Mucosa of rectum (tissue), 2 donors: ENCODE data around the gene TBC1D26.
"Not testable (repeated sequence)": the region's sequence is repeated elsewhere in the genome, so short reads cannot be mapped to it uniquely, and the experiment has no call there.

Source experiments
- H3K27ac ChIP-seq, 2 donors: one replicate each; pipeline ENCODE4 v1.7.0; 2013; ENCODE audit warnings: inconsistent platforms in 2 of 2, low read depth in 2 of 2, low read length in 2 of 2
- H3K27me3 ChIP-seq, 2 donors: one replicate each; pipeline ENCODE4 v1.7.0; 2013; ENCODE audit warnings: low read length in 2 of 2; ENCODE audit not compliant: control insufficient read depth in 2 of 2, insufficient read depth in 2 of 2
- H3K36me3 ChIP-seq, 2 donors: one replicate each; pipeline ENCODE4 v1.7.0; 2013; ENCODE audit warnings: low read length in 2 of 2; ENCODE audit not compliant: control insufficient read depth in 2 of 2, insufficient read depth in 2 of 2
- H3K4me1 ChIP-seq, 2 donors: one replicate each; pipeline ENCODE4 v1.7.0; 2013; ENCODE audit warnings: low read length in 2 of 2, mild to moderate bottlenecking in 1 of 2; ENCODE audit not compliant: control insufficient read depth in 2 of 2, insufficient read depth in 2 of 2
- H3K4me3 ChIP-seq, 2 donors: one replicate each; pipeline ENCODE4 v1.7.0; 2013; ENCODE audit warnings: low read length in 2 of 2
- H3K9ac ChIP-seq, 2 donors: one replicate each; pipeline ENCODE4 v1.7.0; 2013; ENCODE audit warnings: low read length in 2 of 2, low read depth in 1 of 2, mild to moderate bottlenecking in 1 of 2
- H3K9me3 ChIP-seq, 2 donors: one replicate each; pipeline ENCODE4 v1.7.0; 2013; ENCODE audit warnings: low read length in 2 of 2; ENCODE audit not compliant: control insufficient read depth in 2 of 2
- donor health status: healthy.
- donor health status: Normal muscosa, but diverticular disease.

The TBC1D26 gene

DNA sequence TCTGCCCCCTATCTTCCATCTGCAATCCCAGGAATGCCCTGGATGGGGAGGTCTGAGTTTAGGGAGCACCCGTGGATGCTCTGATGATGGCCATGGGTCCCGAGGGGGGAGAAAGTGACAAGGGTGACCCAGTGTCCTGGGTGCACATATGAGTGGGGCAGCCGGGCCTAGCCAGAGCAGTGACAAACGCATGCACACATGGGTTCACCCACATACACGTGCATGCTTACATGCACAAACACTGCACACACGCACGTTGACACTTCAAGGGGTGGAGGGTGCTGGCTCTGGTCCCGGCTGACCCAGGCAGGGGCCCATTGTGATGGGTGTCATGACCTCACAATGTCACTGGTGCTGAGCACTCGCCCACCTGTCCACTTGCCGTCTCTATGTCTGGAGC is at the start of gene TBC1D26:
Gene TBC1D26 (plus strand): TSS at position 384 of the 400 bp plus-strand sequence. CDS start 3,066 bp downstream, outside the sequence.
- H3K36me3 ChIP-seq, H3K27me3 ChIP-seq, H3K9me3 ChIP-seq, H3K4me1 ChIP-seq, H3K27ac ChIP-seq, H3K9ac ChIP-seq, H3K4me3 ChIP-seq: not testable (repeated sequence)

DNA sequence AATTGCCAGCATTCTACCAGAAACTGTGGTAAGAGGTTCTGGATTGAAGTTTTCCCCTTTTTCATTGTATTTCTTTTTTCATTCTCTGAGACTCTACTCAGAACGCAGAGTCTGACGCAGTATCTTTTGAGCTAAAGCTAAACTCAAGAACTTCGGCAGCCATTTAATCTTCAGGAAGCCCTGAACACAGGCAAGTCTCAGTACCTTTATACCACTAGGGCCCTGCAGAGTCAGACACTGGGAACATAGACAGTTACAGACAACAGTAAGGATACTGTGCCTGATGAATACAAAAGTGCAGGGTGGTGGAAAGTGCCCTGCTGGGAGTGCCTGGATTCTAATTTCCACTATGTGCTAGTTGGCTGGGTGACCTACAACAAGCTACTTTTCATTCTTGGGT is 48.9 kb upstream of the TBC1D26 start:
- not testable (repeated sequence) for H3K9ac ChIP-seq, H3K4me3 ChIP-seq, H3K27me3 ChIP-seq, H3K9me3 ChIP-seq, H3K27ac ChIP-seq, H3K4me1 ChIP-seq, H3K36me3 ChIP-seq

DNA sequence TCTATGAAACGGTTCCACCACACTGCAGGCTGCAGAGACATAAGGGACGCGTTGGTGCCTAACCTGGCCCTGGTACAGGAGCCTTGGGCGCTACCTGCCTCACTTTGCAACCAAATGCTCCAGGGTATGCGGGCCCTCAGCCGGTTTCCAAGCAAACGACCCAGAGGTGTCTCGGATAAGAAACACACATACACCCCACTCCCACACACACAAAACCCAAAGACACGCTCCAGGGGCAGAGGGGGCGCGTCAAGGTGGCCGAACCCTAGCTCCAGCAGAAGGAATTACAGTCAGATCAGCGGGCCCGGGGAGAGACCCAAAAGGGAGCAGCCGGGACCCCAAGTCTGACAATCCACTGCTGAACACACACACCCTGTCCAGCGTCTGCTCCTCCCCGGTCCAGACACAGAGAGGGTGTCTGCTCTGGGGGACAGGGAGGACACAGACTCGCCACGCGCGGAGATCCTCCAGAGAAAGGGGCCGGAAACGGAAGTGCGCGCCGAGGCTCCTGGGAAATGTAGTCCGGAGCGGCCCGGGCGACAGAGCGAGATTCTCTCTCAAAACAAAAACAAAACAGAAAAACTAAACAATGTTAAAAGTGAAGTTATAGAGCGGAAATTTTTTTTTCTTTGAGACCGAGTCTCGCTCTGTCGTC is 48.1 kb upstream of the TBC1D26 start, which contains the start of gene TRIM16:
Gene TRIM16 (minus strand): TSS at position 488 of the 655 bp plus-strand sequence. CDS start 32,702 bp downstream, outside the sequence.
- H3K27me3 ChIP-seq, H3K36me3 ChIP-seq, H3K9me3 ChIP-seq, H3K4me1 ChIP-seq, H3K27ac ChIP-seq: not testable (repeated sequence)
- Histone ChIP-seq H3K9ac (peak within 1 kb of the TSS; percentile 47 to 69), H3K4me3 (peak within 1 kb of the TSS; percentile 68 to 75)

DNA sequence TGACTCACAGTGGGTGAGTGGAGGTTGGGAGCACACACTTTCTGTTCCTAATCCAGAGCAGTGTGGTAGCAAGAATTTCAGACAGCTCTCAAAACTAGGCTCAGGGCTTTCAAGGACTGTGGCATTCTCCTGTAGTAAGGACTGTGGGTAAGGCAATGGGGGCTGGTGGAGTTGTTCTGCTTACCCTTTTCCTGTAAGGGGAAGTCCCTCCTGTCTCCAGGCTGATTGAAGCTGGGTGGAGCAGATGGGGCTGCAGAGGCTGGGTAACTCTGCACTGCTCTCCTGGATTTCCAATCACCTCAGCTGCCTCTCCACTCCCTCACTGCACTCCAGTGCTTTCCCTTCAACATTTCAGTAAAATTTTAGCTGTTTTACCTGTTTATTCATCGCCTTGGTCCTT is 44.6 kb upstream of the TBC1D26 start:
- not testable (repeated sequence) for H3K27ac ChIP-seq, H3K27me3 ChIP-seq, H3K9ac ChIP-seq, H3K36me3 ChIP-seq, H3K4me1 ChIP-seq, H3K4me3 ChIP-seq, H3K9me3 ChIP-seq

DNA sequence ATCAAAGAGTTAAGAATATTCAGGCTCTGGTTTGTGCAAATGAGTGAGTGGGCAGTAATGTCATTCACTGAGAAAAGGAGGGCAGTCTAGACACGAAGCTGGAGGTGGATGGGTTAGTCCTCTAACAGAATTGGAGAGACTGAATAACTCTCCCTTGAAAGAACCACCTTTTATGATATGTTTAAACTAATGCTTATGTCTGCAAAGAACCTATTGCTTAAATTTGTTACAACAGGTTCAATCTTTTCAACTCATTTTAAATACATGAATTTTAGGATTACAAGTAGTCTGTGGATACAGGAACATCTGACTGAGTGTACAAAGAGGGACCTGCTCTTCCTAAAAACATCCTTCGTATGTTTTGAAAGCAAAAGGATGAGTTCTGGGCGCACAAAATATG is 33.1 kb upstream of the TBC1D26 start:
- not testable (repeated sequence) for H3K9me3 ChIP-seq, H3K36me3 ChIP-seq, H3K27me3 ChIP-seq, H3K4me1 ChIP-seq
- Histone ChIP-seq H3K27ac (peak overlapping the region in 1 of 2 donors; percentile 10), H3K9ac (peak overlapping the region; percentile 49 to 59), H3K4me3 (peak overlapping the region; percentile 64 to 75)

DNA sequence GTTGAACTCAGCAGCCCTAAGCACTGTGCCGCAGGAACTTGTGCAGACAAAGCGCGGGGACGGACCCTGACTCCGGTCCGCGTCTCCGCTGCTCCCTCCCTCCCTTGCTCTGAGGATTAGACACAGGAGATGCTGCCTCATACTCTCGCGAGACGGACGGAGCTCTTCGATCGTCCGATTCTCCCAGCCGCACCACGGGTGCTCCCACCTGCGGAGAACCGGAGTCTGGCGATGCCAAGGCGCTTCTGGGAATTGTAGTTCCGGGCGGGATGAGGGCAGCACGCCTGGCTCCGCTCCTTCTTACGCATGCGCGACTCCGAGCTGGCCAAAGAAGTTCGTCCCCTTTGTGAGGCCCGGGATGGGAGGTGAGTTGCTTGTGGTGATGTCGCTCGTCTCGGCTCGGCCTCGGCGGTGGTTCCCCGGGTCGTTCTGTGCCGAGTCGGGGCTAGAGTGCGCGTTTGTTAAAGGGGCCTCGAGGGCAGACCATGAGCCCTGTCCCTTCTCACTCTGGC is 32.6 kb upstream of the TBC1D26 start, which contains the start of gene ZNF286A:
Gene ZNF286A (plus strand): TSS at position 340 of the 512 bp plus-strand sequence. CDS start 578 bp downstream, outside the sequence.
- Histone ChIP-seq H3K9ac (peak within 1 kb of the TSS; percentile 56 to 64), H3K4me3 (peak within 1 kb of the TSS; percentile 64 to 75), H3K27ac (peak within 1 kb of the TSS; percentile 37 to 38)

DNA sequence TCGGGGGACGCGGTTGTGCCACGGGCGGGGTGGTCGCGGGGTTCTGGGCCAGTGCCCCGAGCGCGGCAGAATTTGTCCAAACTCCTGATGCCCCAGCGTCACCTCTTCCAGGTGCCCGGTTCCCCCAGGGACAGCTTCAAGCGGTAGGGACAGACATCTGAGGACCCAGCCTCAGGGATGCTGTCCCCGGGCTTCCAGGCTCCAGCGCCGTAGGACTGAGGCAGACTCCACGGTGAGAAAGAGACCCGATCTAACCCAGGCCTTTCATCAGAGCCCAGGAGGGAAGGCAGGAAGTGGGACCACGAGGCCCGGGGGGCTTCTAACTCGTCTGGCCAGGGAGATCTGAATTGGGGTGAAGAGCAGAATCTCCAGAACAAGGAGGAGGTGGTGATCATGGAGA is 32.1 kb upstream of the TBC1D26 start:
- H3K27me3 ChIP-seq, H3K36me3 ChIP-seq, H3K9me3 ChIP-seq, H3K4me1 ChIP-seq: not testable (repeated sequence)
- Histone ChIP-seq H3K27ac (peak overlapping the region; percentile 37 to 38), H3K9ac (peak overlapping the region; percentile 56 to 64), H3K4me3 (peak overlapping the region; percentile 64 to 75)

More for the DNA sequence above, 32.6 kb upstream of the TBC1D26 start, which contains the start of gene ZNF286A:
- not testable (repeated sequence) for H3K27me3 ChIP-seq, H3K9me3 ChIP-seq, H3K4me1 ChIP-seq, H3K36me3 ChIP-seq

DNA sequence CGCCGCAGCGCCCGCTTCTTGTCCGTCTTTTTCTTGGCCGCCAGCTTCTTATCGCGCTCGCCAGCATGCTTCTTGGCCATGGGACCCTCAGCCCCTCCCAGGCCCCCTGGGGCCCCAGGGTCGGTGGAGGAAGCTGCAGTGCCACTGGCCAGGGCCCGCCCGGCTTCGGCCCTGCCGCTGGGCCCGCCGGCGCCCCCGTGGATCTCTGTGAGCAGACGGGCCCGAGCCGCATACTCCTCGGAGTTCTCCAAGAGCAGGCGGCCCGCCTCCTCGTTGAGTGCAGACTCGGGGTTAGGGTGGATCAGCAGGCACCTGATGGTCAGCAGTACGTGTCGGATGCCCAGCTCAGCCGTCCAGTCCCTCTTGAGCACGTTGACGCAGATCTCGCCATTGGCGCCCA is 27.8 kb upstream of the TBC1D26 start:
- not testable (repeated sequence) for H3K27ac ChIP-seq, H3K27me3 ChIP-seq, H3K4me3 ChIP-seq, H3K9me3 ChIP-seq, H3K9ac ChIP-seq, H3K4me1 ChIP-seq
- H3K36me3 ChIP-seq, result peaks cover 10 to 12% of the 10 kb centered on the region in 2 donors

DNA sequence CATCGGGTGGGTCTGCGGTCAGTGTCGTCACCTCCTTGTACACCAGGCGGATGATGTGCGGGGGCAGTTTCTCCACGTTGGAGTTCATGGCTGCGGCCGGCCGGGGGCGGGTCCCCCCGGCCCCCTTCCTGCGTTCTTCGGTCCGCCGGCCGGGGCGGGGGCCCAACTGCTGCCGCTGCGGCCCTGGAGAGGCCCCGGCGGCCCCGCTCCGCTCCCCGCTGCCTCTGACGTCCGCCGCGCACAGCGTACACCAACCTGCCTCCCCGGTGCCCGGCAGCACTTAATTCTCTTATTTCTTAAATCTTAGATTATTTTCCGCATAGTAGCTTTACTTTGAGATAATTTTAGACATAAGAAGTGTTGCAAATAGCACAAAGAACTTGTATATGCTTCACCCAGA is 27.3 kb upstream of the TBC1D26 start:
- not testable (repeated sequence) for H3K9me3 ChIP-seq, H3K27me3 ChIP-seq, H3K9ac ChIP-seq, H3K4me3 ChIP-seq, H3K4me1 ChIP-seq, H3K27ac ChIP-seq
- peaks cover 10 to 12% of the 10 kb centered on the region in 2 donors for H3K36me3 ChIP-seq

DNA sequence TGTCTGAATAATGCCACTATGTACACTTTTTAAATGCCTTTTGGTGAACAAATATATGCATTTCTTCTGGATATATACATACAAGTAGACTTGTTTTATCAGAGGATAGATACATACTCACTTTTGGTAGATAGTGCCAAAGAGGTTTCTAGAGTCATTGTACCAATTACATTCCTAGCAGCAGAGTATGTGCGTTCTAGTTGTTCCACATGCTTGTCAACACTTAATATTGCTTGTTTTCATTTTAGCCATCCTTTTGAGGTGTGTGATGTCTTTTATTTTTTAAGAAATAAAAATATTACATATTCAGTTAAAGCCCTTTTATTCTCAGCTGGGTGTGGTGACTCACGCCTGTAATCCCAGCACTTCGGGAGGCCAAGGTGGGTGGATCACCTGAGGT is 23.2 kb upstream of the TBC1D26 start:
- H3K36me3 ChIP-seq, result peaks cover 10 to 12% of the 10 kb centered on the region in 2 donors
- H3K9ac ChIP-seq, H3K9me3 ChIP-seq, H3K4me3 ChIP-seq, H3K4me1 ChIP-seq, H3K27me3 ChIP-seq, H3K27ac ChIP-seq: not testable (repeated sequence)
